Hematopoietic multipotent progenitor cell (in vitro differentiated cells): Measurements from ENCODE around the gene ELN. TPM values are rescaled to one million over a fixed set of nuclear protein-coding genes. Genes with fewer than 3 reads are reported as not detected.
A peak's percentile ranks its signal among the peaks of the same experiment; 100 is the strongest.
"Not testable (repeated sequence)": the region's sequence is repeated elsewhere in the genome, so short reads cannot be mapped to it uniquely, and the experiment has no call there.

Experiments used
- DNase-seq, 3 donors: peaks; one replicate each; pipeline ENCODE4 v3.0.0-alpha.2; 2011 to 2015; ENCODE audit warnings: low read depth in 2 of 3, low spot score in 2 of 3
- total RNA-seq: library from RNA; depleted of rRNA; stranded (reverse); fragments of >200 nt; gene quantifications from one replicate; pipeline ENCODE4 v1.2.3, GENCODE V29; 2012

ELN gene
- total RNA-seq, 1 donor = 27.5 TPM

DNA sequence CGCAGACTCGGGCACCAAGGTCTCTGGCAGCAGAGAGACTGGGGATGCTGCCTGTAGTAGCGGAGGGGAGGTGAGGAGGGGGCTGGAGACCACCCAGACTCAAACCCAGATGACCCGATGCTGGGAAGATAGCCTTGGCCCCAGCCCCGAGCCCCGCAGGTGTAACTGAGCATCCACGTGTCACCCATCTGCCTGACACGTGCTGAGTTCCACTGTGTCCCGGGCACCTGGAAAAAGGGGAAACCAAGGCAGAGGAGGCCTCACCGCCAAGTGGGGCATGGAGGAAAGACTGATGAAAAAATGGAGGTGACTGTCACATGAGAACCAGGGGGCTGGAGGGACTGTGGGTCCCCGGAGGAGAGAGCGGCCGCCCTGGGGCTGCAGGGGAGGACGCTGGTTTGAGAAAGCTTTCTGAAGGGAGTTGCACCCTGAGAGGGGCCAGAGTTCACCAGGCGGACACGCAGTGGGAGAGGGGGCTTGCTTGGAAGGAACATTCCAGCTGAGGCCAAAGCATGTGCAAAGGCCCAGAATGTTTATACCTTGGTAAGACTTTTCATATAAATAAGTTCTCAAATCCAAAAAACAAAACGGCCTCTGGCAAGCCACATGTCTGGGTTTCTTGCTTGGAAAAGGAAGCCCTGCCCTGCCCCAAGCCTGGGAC is 27.4 kb upstream of the ELN start:
- DNase-seq = no peak

DNA sequence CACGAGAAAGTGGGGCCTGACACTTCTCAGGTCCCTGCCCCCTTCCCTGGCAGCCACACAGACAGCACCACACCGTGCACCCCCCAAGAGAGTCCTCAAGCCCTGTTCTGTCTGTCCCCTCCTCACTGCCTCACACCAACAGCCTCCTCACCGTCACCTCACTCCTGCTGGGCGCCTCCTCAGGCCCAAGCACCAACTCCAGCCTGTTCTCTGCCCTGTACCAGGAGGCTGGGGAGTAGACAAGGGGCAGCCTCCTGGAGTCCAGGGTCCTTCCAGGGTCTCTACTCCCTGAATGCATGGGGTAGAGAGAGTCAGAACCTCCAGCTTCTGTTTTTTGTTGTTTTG is 26.9 kb upstream of the ELN start:
- DNase-seq = no peak

DNA sequence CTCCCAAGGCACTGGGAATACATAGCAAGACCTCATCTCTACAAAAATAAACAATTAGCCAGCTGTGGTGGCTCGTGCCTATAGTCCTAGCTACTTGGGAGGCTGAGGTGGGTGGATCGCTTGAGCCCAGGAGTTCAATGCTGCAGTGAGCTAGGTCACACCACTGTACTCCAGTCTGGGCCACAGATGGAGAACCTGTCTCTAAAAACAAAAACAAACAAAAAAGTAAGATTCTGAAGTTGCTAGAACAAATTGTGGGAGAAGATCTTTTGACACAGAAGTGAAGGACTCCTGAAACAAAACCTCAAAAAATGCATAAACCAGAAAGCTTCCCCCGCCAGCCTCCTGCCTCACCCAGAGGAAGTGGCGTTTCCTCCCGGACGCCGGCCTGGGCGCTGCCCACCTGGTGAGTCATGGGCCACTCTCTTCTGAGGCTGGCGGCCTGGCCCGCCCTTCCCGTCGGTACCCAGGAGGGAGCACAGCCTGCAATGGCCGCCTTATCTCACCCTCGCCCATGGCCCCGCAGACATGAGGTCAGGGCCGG is 25.4 kb upstream of the ELN start:
- DNase-seq = peak in 2 of 3 donors; percentile 84

DNA sequence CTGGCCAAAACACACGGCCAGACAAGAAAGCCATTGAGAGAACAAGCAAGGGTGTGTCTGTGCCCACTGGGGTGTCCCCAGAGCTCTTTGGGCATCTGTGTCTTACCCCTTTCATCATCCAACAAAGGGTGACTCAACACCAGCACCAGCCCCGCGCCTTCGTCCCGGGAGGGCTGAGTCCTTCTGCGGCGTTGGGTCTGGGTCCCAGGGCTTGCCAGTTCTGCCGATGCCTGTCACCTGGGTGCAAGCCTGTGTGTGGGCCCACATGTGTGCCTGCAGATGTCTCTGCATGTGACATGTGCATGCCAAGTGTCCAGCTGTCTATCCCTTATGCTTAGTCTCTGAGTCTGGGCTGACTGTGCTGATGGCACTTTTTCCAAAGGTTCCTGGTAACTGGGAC is 24.4 kb upstream of the ELN start:
- no peak for DNase-seq

DNA sequence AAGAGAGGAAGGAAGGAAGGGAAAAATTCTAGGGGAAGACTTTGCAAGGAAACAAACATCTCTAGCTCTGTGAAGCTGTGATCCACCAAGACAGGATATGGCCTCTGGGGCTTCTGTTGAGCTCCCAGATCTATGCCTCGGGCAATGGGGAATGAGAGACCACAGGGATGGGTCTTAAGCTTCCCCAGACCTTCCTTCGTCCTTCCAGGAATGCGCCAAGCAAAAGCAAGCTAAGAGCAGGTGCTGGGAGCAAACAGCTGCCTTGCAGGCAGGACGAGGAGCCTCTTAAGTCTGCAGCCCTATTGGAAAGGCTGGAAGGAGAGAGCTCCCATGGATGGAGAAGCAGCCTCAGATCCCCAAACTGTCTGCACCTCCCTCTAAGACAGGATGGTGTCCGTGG is 21.9 kb upstream of the ELN start:
- DNase-seq = no peak

DNA sequence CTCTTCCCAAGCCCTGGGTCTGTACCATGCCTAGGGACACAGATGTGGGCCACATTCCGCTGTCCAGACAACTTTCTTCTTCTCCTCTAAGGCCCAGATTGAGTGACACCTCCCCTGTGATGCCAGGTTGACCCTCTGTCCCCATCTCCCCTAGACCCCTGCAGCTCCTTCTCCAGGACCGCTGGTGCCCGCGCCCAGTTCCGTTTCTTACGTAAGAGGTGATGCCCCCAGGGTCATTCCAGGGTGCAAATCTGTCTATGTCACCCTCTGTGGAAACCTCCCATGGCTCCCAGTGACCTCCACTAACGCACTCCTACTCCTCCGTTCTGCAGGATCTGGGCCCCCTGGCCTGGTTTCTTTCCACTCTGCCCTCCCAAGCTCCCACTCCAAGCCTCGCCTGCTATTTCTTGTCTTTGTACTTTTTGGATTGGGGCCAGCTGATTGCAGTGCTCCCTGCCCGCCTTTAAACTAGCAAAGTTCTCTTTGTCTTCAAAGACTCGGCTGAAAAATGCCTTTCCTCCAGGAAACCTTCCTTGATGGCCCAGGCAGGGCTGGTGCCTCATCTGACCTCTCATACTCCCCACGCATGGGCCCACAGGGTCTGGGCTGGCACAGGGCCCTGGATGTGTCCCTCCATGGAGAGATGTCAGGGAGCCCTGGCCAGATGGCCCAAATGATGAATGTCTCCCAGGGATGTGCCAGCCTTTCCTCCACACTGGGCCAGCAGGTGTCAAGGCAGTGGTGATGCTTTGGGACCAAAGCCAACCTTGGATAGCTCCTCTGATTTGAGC is 21.3 kb upstream of the ELN start:
- no peak for DNase-seq

DNA sequence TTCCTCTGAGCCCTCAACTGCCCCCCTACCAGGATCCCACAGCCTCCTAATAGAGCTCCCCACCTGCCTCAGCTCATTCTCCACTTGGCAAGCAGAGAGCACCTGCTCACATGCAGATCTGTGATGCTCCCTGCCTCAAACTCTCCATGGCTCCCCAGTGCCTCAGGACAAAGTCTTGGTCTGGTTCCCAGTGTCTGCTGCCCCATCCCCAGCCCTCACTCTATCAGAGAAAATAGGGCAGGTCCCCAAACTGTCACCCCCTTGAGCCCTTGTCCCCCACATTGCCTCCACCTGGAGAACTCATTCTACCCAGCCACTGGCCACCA is 20.8 kb upstream of the ELN start:
- no peak for DNase-seq

DNA sequence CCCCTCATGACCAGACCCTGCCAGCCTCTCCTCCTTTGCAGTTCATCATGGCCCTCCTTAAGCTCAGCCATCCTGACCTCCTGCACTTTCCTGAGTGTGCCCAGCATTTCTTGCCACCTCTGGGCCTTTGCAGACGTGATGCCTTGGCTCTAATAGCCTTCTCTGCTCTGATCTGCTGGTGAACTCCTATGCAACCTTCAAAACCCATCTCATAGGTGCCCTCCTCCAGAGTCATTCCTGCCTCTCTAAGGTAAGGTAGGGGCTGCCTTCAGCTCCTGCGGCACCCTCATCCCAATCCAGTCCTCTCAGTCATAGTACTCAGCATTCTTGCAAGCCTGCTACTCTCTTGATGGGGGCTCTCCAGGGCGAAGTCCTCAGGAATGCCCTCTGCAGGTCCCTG is 19.3 kb upstream of the ELN start:
- DNase-seq = no peak

DNA sequence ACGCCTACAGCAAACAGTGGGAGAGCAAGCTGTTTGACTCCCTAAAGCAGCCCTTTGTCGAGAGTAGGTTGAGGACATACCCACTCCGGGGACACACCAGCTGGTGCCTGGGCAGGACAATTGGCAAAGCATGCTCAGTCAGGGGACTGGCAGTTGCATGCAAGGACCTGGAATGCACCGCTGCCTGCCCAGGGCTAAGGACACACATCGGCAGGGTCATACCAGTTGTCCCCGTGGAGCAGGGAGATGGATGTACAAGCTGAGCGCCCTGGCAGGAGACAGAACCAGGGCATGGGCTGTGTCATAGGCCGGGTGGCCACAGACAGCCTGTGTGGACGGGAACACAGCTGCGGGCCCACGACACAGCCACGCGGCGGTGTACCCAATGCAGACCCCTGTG is 18.3 kb upstream of the ELN start:
- DNase-seq = no peak

DNA sequence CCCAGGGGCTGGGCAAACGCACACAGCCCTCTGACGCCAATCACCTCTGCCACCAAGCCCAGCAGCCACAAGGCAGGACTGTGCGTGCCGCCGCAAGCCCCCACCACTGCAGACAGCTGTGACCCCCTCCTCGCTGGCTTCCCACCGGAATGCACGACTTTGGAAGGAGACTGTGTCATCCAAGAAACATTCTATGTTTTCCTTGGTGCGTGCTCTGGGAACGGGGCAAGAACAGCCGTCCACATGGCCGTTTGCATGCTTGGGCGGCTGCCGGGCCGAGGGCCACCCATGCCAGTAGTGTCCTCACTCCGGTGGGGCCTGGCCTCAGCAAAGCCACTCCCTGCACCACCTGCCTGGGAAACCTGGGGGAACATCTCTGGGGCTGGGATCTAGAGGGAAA is 17.6 kb upstream of the ELN start:
- DNase-seq = no peak

DNA sequence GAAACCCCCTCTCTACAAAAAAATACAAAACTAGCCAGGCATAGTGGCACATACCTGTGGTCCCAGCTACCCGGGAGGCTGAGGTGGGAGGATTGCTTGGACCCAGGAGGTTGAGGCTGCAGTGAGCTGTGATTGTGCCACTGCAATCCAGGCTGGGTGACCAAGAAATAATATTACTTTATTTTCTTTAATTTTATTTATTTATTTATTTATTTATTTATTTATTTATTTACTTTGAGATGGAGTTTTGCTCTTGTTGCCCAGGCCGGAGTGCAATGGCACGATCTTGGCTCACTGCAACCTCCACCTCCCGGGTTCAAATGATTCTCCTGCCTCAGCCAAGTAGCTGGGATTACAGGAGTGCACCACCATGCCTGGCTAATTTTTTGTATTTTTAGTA is 16.6 kb upstream of the ELN start:
- DNase-seq = not testable (repeated sequence)

DNA sequence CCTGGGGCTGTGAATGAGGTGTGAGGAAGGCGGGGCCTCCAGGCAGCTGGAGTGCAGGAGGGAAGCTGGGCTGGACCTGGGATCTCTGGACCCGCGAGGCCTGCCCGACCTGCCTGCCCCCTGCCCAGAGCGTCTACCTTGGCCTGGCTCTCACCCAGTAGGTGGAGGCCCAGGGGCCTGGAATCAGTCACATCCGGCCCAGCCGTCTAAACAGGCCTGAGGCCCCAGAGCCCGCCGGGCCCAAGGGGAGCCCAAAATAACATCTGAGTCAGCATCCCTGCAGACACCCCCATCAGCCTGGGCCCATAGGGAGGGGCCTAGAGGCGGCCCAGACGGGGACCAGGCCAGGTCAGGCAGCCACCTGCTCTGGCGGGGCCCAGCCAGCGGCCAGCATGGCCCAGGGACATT is 15.1 kb upstream of the ELN start:
- peak in 2 of 3 donors; percentile 84 to 85 for DNase-seq

DNA sequence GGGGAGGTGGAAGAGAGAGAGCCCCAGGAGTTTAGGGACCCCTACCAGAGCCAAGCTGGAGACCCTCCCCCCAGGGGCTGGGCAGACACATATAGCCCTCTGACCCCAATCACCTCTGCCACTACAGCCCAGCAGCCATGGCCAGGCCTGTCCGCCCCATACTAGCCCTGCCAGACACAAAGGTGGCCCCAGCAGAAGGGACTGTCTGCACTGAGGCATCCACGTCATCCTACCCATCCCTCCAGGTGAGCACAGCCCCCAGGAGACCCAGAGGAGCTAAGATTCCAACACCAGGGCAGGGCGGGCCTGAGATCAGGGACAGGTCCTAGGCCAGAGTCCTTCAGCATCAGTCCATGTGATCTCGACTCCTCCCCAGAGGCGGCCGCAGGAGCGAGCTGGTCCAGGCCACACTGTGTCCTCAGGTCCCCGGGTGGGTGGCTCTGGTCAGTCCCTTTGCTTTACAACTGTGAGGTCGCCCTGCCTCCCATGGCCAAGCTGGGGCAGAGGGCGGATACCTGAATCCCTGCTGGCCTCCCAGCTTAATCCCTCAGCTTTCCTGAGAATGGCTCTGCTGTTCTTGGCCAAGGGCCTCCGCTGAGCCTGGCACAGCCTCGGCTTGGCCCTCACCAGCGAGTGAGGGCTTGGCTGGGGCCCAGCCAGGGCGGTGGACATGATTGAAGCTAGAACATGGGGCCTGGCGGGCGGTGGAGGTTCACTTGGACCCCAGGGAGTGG is 14.3 kb upstream of the ELN start:
- DNase-seq = no peak

DNA sequence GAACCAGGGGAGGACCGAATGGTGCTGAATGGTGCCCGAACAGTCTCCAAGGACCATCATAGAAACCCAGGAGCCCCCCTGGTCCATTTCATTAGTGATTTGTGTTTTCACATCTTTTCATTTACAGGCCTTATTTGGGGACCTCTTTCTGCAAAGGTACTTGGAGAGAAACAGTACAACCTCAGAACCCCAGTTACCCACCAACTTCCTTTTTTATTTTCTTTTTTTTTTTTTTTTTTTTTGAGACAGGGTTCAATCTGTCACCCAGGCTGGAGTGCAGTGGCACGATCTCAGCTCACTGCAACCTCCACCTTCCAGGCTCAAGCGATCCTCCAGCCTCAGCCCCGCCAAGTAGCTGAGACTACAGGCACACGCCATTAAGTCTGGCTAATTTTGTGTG is 13.0 kb upstream of the ELN start:
- peak in 1 of 3 donors; percentile 62 for DNase-seq

DNA sequence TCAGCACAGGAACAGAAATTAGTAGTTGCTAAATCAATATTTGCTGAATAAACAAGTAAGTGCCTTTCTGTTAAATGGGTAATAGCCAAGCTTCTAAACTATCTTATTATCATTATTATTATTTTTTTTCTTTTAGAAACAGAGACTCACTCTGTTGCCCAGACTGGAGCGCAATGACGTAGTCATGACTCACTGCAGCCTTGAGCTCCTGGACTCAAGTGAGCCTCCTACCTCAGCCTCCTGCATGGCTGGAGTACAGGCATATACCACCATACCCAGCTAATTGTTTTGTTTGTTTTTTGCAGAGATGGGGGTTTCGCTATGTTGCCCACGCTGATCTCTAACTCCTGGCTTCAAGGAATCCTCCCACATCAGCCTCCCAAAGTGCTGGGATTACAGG is 12.3 kb upstream of the ELN start:
- no peak for DNase-seq

DNA sequence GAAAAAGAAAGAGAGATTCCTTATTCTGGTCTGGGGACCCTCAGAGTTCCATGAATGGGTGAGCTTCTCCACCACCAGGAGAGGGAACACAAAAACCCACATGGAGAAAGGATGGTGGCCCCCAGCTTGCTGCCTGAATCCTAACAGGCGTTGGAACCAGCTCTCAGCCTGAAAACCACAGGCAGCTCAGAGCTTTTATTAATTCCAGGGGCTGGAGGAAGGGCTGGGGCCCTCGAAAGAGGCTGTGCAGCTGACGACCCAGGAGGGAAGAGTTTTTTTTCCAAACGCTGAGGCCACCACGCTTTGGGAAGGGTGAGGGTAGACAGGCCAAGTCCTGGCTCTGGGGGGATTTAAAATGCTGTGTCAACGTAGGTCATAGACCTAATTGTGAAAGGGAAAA is 10.8 kb upstream of the ELN start:
- DNase-seq = no peak

DNA sequence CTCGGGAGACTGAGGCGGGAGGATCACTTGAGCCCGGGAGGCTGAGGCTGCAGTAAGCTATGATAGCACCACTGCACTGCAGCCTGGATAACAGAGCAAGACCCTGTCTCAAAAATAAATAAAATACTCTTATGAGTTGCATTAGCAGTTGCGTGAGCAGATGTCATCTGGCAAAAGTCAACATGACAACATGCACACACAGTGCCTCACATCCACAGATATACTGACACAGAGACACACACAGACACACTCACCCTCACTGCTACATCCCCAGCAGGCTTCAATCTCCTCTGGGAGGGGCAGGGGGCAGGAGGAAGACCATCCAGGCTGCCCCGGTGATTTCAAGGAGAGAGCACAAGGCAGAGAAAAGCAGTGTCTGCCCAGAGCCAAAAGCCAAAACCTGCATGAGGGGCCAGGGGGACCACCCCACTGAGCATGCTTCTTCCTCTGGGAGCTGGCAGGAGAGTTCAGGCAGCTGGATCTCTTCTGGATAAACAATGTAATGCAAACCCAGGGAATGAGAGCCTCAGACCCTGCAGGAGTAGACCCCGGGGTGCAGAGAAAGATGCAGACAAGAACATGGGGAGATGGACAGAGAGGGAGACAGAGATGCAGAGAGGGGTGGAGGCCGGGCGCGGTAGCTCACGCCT is 9.6 kb upstream of the ELN start:
- DNase-seq = no peak

DNA sequence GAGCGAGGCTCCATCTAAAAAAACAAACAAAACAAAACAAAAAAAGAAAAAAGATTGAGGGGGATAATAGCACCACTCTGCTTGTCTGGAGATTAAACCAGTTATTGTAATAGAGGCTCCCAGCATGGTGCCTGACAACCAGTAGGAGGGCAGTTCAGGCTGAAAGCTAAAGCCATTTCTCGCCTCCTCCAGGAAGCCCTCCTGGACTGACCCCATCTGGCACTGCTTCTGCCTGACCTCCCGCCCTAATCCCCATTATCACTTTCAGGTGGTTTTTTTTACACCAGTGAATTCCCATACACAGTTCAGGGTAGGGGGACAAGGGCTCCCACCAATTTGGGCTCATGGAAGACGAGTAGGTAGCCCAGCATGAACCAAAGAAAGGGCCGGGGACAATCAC is 8.8 kb upstream of the ELN start:
- DNase-seq = no peak

DNA sequence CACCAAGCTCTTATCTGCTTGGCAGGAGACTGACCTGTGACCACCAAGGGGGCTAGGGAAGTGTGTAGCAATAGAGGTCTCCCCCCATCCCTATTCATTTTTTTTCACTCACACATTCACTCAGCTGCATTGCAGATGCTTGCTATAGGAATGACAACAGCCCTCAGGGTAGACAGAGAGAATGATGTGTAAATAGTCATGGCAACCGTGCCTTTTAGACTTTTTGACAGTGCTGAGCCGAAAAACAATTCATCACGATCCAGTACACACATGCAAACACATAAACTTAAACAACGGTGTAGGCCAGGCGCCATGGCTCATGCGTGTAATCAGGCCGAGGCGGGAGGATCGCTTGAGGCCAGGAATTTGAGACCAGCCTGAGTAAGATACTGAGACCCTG is 7.6 kb upstream of the ELN start:
- DNase-seq = no peak

DNA sequence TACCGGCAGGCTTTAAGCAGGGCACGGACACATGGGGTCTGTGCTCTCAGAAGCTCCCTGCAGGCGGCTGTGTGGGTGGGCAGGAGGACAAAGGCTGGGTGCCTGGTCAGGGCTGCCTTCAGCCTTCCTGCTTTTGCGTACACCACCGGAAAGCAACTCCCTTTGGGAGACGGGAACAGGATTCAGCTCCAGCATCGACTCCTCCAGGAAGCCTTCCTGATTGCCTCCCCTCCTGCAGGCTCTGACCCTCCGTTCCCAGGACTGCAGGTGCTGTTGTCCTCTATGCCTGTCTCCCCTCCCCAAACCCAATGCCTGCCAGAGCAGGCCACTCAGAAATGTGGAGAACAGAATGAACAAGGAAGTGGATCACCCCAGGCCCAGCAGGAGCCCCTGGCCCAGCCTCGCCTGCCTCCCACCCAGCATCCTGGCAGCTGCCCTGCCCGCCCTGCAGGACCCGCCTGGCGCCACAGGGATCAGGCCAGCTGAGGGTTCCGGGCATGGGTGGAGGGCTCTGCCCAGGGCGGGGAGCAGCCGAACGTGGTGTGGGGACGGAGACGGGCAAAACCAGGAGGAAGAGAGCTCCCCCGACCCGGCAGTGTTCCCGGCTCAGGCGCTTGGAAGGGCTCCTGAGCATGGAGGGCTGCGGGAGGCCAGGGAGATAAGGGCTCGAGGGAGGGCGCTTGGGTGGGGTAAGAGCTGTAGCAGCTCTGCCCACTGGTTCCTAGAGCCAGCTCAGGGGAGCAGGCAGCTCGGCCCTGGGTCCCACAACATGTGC is 6.2 kb upstream of the ELN start:
- no peak for DNase-seq

DNA sequence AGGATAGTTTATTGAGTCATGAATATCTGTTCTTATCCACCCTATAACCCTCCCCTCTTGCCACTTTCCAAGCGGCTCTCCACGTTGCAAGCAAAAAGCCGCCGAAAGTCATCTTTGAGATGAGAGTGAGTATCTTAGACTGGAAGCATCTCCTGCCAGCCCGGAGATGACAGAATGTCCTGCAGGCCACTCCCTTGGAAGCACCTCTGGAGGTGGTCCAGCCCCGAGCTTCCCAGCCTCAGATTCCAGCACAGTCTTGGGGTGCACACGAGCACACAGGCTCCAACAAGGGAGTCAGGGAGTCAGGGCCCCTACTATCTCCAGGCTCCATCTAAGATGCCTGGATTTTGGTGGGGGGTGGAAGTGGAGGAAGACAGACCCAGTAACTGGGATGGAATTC is 5.5 kb upstream of the ELN start:
- DNase-seq = no peak
